Mesothelial cell of epicardium (in vitro differentiated cells): ENCODE results near the gene LOXL4. TPM values are rescaled to one million over a fixed set of nuclear protein-coding genes. Genes with fewer than 3 reads are reported as not detected.

Experiments
- DNase-seq, 2 experiments: peaks; one replicate each; pipeline ENCODE4 v3.0.0; 2021; ENCODE audit warnings: low spot score in 2 of 2; ENCODE audit not compliant: unreplicated experiment in 2 of 2
- H3K27ac Mint-ChIP-seq: 2 replicates; pipeline ENCODE4 v1.8.0; 2021; ENCODE audit warnings: mixed read lengths
- H3K27me3 Mint-ChIP-seq: 2 replicates; pipeline ENCODE4 v1.8.0; 2021; ENCODE audit warnings: low read depth, mixed read lengths
- H3K36me3 Mint-ChIP-seq: 2 replicates; pipeline ENCODE4 v1.8.0; 2021; ENCODE audit warnings: mixed read lengths
- H3K4me1 Mint-ChIP-seq: 2 replicates; pipeline ENCODE4 v1.8.0; 2021; ENCODE audit warnings: mixed read lengths
- H3K4me3 Mint-ChIP-seq: 2 replicates; pipeline ENCODE4 v1.8.0; 2021; ENCODE audit warnings: mild to moderate bottlenecking, moderate library complexity, mixed read lengths
- H3K9me3 Mint-ChIP-seq: 2 replicates; pipeline ENCODE4 v1.8.0; 2021; ENCODE audit warnings: mixed read lengths
- CTCF ChIP-seq: fragments of 200-600 bp; sonication (generic); IDR thresholded peaks from one replicate; pipeline ENCODE4 v1.5.0; 2021; ENCODE audit warnings: antibody characterized with exemption; ENCODE audit not compliant: unreplicated experiment
- total RNA-seq: library from RNA; stranded (reverse); gene quantifications from 3 replicates; pipeline ENCODE4 v1.2.1, GENCODE V29; 2021

Gene LOXL4
- total RNA-seq, 1 donor from 2014 or later = 7.9 TPM

- DNase-seq = no peak
- Mint-ChIP-seq H3K4me1 (no peaks in the 10 kb centered on the region), H3K9me3 (no peaks in the 10 kb centered on the region), H3K27me3 (no peaks in the 10 kb centered on the region), H3K36me3 (peaks cover 1% of the 10 kb centered on the region), H3K27ac (no peak overlapping the region), H3K4me3 (no peak overlapping the region)
- no peak for TF ChIP-seq CTCF
Measured at GRCh38 chr10:98242823-98243222, 25.2 kb downstream of the LOXL4 start.

GRCh38 chr10:98240524-98240923 is 27.5 kb downstream of the LOXL4 start:
- no peak for DNase-seq
- Mint-ChIP-seq H3K4me3 (no peak overlapping the region), H3K27me3 (no peaks in the 10 kb centered on the region)

GRCh38 chr10:98238391-98238790 is 29.6 kb downstream of the LOXL4 start:
- Mint-ChIP-seq H3K36me3 (peaks cover 8% of the 10 kb centered on the region), H3K4me1 (no peaks in the 10 kb centered on the region), H3K27me3 (no peaks in the 10 kb centered on the region), H3K27ac (no peak overlapping the region), H3K9me3 (no peaks in the 10 kb centered on the region), H3K4me3 (no peak overlapping the region)
- no peak for DNase-seq
- no peak for TF ChIP-seq CTCF

More at GRCh38 chr10:98240524-98240923, 27.5 kb downstream of the LOXL4 start:
- Mint-ChIP-seq H3K36me3 (peaks cover 3% of the 10 kb centered on the region), H3K27ac (no peak overlapping the region), H3K4me1 (no peaks in the 10 kb centered on the region), H3K9me3 (no peaks in the 10 kb centered on the region)
- TF ChIP-seq CTCF = no peak

- DNase-seq = no peak
- H3K27ac Mint-ChIP-seq = no peak overlapping the region
- no peaks in the 10 kb centered on the region for H3K27me3 Mint-ChIP-seq
- H3K9me3 Mint-ChIP-seq = no peaks in the 10 kb centered on the region
- H3K4me3 Mint-ChIP-seq = no peak overlapping the region
- H3K36me3 Mint-ChIP-seq = peaks cover 11% of the 10 kb centered on the region
- no peak for TF ChIP-seq CTCF
- no peaks in the 10 kb centered on the region for H3K4me1 Mint-ChIP-seq
Measured at GRCh38 chr10:98236862-98237261, 31.1 kb downstream of the LOXL4 start.

- Mint-ChIP-seq H3K36me3 (peaks cover 14% of the 10 kb centered on the region), H3K4me1 (no peaks in the 10 kb centered on the region), H3K27ac (no peak overlapping the region)
Measured at GRCh38 chr10:98235846-98236245, 32.1 kb downstream of the LOXL4 start.

More at GRCh38 chr10:98235846-98236245, 32.1 kb downstream of the LOXL4 start:
- no peak for TF ChIP-seq CTCF
- Mint-ChIP-seq H3K4me3 (no peak overlapping the region), H3K27me3 (no peaks in the 10 kb centered on the region), H3K9me3 (peaks cover 4% of the 10 kb centered on the region)
- no peak for DNase-seq
